Activated naive CD8-positive, alpha-beta T cell treated with anti-CD3 and anti-CD28 coated beads for 36 hours (primary cell): Measurements from ENCODE around the gene OPHN1. TPM values are rescaled to one million over a fixed set of nuclear protein-coding genes. Genes with fewer than 3 reads are reported as not detected.

Experiments used
- DNase-seq: peaks from one replicate; pipeline ENCODE4 v3.0.0; 2021
- H3K27ac Mint-ChIP-seq: one replicate; pipeline ENCODE4 v1.8.0; 2022; ENCODE audit warnings: mild to moderate bottlenecking, moderate library complexity, mixed read lengths
- H3K27me3 Mint-ChIP-seq: one replicate; pipeline ENCODE4 v1.8.0; 2022; ENCODE audit warnings: mild to moderate bottlenecking, mixed read lengths
- H3K36me3 Mint-ChIP-seq: one replicate; pipeline ENCODE4 v1.8.0; 2021; ENCODE audit warnings: mild to moderate bottlenecking, mixed read lengths
- H3K4me1 Mint-ChIP-seq: one replicate; pipeline ENCODE4 v1.8.0; 2021; ENCODE audit warnings: mixed read lengths
- H3K4me3 Mint-ChIP-seq: one replicate; pipeline ENCODE4 v1.8.0; 2022; ENCODE audit warnings: mild to moderate bottlenecking, moderate library complexity, mixed read lengths
- H3K9me3 Mint-ChIP-seq: one replicate; pipeline ENCODE4 v1.8.0; 2022; ENCODE audit warnings: mixed read lengths
- total RNA-seq, 2 experiments: library from RNA; stranded (reverse); gene quantifications; one replicate each; pipeline ENCODE4 v1.2.3, GENCODE V29; 2021

Gene OPHN1
- total RNA-seq, 2 experiments from 2014 or later = not detected

DNA sequence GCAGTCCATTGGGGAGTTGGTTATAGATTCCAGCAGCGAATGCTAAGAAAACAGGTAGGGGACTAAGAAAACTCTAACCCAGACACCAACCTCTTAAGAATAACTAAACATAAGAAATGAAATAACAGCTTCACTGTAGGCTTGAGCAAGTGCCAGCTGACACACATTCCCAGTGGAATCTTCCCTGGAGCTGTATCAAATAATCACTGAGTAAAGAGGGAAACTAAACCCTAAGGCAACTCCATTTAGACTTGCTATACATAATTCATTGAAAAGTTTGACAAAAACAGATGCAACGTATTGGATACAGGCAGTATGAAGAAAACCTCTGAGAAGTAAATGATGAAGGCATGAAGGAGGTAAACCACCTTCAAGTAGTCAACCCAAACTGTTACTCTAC, 293.5 kb downstream of the OPHN1 start:
- H3K36me3 Mint-ChIP-seq = no peaks in the 10 kb centered on the region
- H3K4me3 Mint-ChIP-seq = no peak overlapping the region
- DNase-seq = no peak
- no peaks in the 10 kb centered on the region for H3K4me1 Mint-ChIP-seq
- no peaks in the 10 kb centered on the region for H3K27me3 Mint-ChIP-seq
- H3K9me3 Mint-ChIP-seq = no peaks in the 10 kb centered on the region
- no peak overlapping the region for H3K27ac Mint-ChIP-seq

GRCh38 chrX:68133181-68133580, 300.1 kb downstream of the OPHN1 start:
- no peak overlapping the region for H3K27ac Mint-ChIP-seq
- H3K9me3 Mint-ChIP-seq = no peaks in the 10 kb centered on the region
- no peak overlapping the region for H3K4me3 Mint-ChIP-seq
- no peaks in the 10 kb centered on the region for H3K36me3 Mint-ChIP-seq
- H3K27me3 Mint-ChIP-seq = no peaks in the 10 kb centered on the region
- no peak for DNase-seq
- H3K4me1 Mint-ChIP-seq = no peaks in the 10 kb centered on the region

GRCh38 chrX:68132749-68133148, 300.5 kb downstream of the OPHN1 start:
- H3K36me3 Mint-ChIP-seq = no peaks in the 10 kb centered on the region
- no peak overlapping the region for H3K4me3 Mint-ChIP-seq
- DNase-seq = no peak
- no peaks in the 10 kb centered on the region for H3K9me3 Mint-ChIP-seq
- no peaks in the 10 kb centered on the region for H3K4me1 Mint-ChIP-seq
- H3K27ac Mint-ChIP-seq = no peak overlapping the region
- H3K27me3 Mint-ChIP-seq = no peaks in the 10 kb centered on the region

DNA sequence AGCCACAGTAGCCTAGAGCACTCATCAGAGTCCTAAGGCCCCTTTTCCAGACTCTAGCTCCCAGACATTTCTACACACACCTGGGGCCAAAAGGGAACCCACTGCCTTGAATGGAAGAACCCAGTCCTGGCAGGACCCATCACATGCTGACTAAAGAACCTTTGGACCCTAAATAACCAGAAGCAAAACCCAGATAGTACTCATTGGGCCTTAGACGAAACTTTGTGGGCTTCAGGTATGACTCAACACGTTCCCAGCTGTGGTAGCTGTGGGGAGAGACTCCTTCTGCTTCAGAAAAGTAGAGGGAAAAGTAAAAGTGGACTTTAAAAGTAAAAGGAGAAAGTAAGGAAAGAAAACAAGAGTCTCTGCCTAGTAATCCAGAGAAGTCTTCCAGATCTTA, 311.5 kb downstream of the OPHN1 start:
- no peaks in the 10 kb centered on the region for H3K4me1 Mint-ChIP-seq
- no peak overlapping the region for H3K4me3 Mint-ChIP-seq
- H3K27ac Mint-ChIP-seq = no peak overlapping the region
- H3K9me3 Mint-ChIP-seq = no peaks in the 10 kb centered on the region
- no peaks in the 10 kb centered on the region for H3K36me3 Mint-ChIP-seq
- no peak for DNase-seq
- no peaks in the 10 kb centered on the region for H3K27me3 Mint-ChIP-seq

DNA sequence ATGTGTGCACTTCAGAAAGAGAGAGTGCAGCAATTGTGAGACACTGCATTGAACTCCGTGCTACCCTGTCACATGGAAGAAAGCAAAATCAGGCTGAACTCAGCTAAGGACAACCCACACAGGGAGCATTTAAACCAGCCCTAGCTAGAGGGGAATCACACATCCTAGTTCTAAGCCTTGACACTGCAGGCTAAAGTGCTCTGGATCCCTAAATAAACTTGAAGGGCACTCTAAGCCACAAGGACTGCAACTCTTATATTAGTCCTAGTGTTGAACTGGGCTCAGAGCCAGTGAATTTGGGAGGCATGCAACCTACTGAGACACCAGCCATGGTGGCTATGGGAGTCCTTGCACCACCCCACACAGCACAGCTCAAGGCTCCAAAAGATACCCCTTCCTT, 311.9 kb downstream of the OPHN1 start:
- no peaks in the 10 kb centered on the region for H3K4me1 Mint-ChIP-seq
- no peaks in the 10 kb centered on the region for H3K9me3 Mint-ChIP-seq
- no peak overlapping the region for H3K4me3 Mint-ChIP-seq
- H3K36me3 Mint-ChIP-seq = no peaks in the 10 kb centered on the region
- no peaks in the 10 kb centered on the region for H3K27me3 Mint-ChIP-seq
- H3K27ac Mint-ChIP-seq = no peak overlapping the region
- DNase-seq = no peak

DNA sequence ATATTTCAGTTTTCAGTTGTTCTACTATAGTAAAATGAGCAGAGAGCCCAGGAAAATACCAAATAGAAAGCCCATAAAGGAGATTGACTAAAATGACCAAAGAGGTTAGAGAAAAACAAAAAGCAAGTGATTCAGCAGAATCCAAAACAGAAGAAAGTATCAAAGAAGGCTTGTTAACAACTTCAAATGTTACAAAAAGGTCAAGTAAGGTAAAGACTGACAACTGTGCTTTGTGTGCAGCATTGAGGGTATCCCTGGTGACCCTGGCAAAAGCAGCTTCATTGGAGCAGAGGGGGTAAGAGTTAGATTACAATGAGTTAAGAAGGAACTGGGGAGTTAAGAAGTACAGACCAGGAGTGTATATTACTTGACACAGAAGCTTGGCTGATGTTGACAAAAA, 317.9 kb downstream of the OPHN1 start:
- H3K4me1 Mint-ChIP-seq = no peaks in the 10 kb centered on the region
- DNase-seq = no peak
- H3K27ac Mint-ChIP-seq = no peak overlapping the region
- H3K9me3 Mint-ChIP-seq = no peaks in the 10 kb centered on the region
- H3K4me3 Mint-ChIP-seq = no peak overlapping the region
- H3K36me3 Mint-ChIP-seq = no peaks in the 10 kb centered on the region
- H3K27me3 Mint-ChIP-seq = no peaks in the 10 kb centered on the region

DNA sequence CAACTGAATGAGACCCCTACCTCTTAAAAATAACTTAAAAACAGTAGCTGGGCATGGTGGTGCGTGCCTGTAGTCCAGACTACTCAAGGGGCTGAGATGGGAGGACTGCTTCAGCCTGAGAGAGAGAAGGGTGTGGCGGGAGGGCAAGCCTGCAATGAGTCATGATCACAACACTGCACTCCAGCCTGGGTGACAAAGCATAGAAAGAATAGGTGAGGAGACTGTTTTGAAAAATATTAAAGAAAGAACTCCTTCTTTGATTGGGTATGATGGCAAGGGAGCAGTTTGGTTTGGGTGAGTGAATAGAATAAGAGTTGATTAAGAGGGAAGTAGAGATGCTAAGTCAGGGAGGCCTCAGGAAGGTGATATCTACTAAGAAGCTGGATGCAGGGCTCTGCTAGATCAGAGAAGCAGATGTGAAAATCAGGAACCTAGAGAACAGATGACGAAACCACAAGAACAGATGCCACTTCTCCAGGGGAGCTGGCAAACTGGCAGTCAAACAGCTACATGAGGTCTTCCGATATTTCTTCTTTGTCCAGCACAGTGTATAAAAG, 318.6 kb downstream of the OPHN1 start:
- no peaks in the 10 kb centered on the region for H3K9me3 Mint-ChIP-seq
- H3K36me3 Mint-ChIP-seq = no peaks in the 10 kb centered on the region
- H3K27me3 Mint-ChIP-seq = no peaks in the 10 kb centered on the region
- H3K4me1 Mint-ChIP-seq = no peaks in the 10 kb centered on the region
- no peak overlapping the region for H3K4me3 Mint-ChIP-seq
- DNase-seq = no peak
- no peak overlapping the region for H3K27ac Mint-ChIP-seq

- Mint-ChIP-seq H3K4me3 (no peak overlapping the region), H3K27me3 (no peaks in the 10 kb centered on the region), H3K9me3 (no peaks in the 10 kb centered on the region), H3K4me1 (no peaks in the 10 kb centered on the region), H3K27ac (no peak overlapping the region), H3K36me3 (no peaks in the 10 kb centered on the region)
- no peak for DNase-seq
Measured at GRCh38 chrX:68113837-68114572, 319.3 kb downstream of the OPHN1 start.

DNA sequence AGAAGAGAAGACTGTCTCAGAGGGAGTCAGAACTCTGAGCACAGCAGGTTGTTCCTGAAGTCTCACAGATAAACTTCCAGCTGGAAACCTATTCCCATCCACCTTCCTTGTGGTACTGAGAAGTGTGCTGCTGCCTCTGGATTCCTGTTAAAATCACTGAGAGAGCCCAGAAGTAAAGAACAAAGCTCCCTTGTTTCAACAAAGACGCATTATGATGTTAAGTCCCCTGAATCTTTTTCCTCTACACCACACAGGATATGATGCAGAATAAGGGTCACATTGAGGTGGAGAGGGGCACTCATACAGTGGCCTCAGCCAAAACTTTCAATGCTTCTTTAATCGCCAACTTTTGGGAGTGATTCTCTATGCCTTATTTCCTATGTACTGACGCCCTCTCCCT, 321.0 kb downstream of the OPHN1 start:
- H3K27ac Mint-ChIP-seq = no peak overlapping the region
- H3K4me1 Mint-ChIP-seq = no peaks in the 10 kb centered on the region
- no peaks in the 10 kb centered on the region for H3K36me3 Mint-ChIP-seq
- H3K9me3 Mint-ChIP-seq = no peaks in the 10 kb centered on the region
- no peaks in the 10 kb centered on the region for H3K27me3 Mint-ChIP-seq
- no peak for DNase-seq
- H3K4me3 Mint-ChIP-seq = no peak overlapping the region

GRCh38 chrX:68109162-68109561, 324.1 kb downstream of the OPHN1 start:
- Mint-ChIP-seq H3K4me1 (no peaks in the 10 kb centered on the region), H3K4me3 (no peak overlapping the region), H3K27ac (no peak overlapping the region), H3K27me3 (no peaks in the 10 kb centered on the region), H3K36me3 (no peaks in the 10 kb centered on the region), H3K9me3 (no peaks in the 10 kb centered on the region)
- DNase-seq = no peak

- H3K4me3 Mint-ChIP-seq = no peak overlapping the region
- H3K4me1 Mint-ChIP-seq = no peaks in the 10 kb centered on the region
- H3K36me3 Mint-ChIP-seq = no peaks in the 10 kb centered on the region
- H3K9me3 Mint-ChIP-seq = no peaks in the 10 kb centered on the region
- no peak overlapping the region for H3K27ac Mint-ChIP-seq
- DNase-seq = no peak
- no peaks in the 10 kb centered on the region for H3K27me3 Mint-ChIP-seq
Measured at GRCh38 chrX:68098431-68098830, 334.9 kb downstream of the OPHN1 start.

- Mint-ChIP-seq H3K4me1 (no peaks in the 10 kb centered on the region), H3K27ac (no peak overlapping the region), H3K36me3 (no peaks in the 10 kb centered on the region), H3K9me3 (no peaks in the 10 kb centered on the region), H3K4me3 (no peak overlapping the region), H3K27me3 (no peaks in the 10 kb centered on the region)
- DNase-seq = no peak
Measured at GRCh38 chrX:68090266-68090665, 343.0 kb downstream of the OPHN1 start.

- H3K9me3 Mint-ChIP-seq = no peaks in the 10 kb centered on the region
- no peak overlapping the region for H3K27ac Mint-ChIP-seq
- H3K36me3 Mint-ChIP-seq = no peaks in the 10 kb centered on the region
- no peak overlapping the region for H3K4me3 Mint-ChIP-seq
- no peaks in the 10 kb centered on the region for H3K27me3 Mint-ChIP-seq
- no peaks in the 10 kb centered on the region for H3K4me1 Mint-ChIP-seq
- DNase-seq = no peak
Measured at GRCh38 chrX:68087526-68087925, 345.8 kb downstream of the OPHN1 start.

GRCh38 chrX:68086709-68087108, 346.6 kb downstream of the OPHN1 start:
- Mint-ChIP-seq H3K27me3 (no peaks in the 10 kb centered on the region), H3K9me3 (no peaks in the 10 kb centered on the region), H3K27ac (no peak overlapping the region), H3K4me3 (no peak overlapping the region), H3K36me3 (no peaks in the 10 kb centered on the region), H3K4me1 (no peaks in the 10 kb centered on the region)
- DNase-seq = no peak

- Mint-ChIP-seq H3K27me3 (no peaks in the 10 kb centered on the region), H3K36me3 (no peaks in the 10 kb centered on the region), H3K27ac (no peak overlapping the region), H3K4me3 (no peak overlapping the region), H3K4me1 (no peaks in the 10 kb centered on the region), H3K9me3 (no peaks in the 10 kb centered on the region)
- no peak for DNase-seq
Measured at GRCh38 chrX:68084765-68085164, 348.5 kb downstream of the OPHN1 start.

DNA sequence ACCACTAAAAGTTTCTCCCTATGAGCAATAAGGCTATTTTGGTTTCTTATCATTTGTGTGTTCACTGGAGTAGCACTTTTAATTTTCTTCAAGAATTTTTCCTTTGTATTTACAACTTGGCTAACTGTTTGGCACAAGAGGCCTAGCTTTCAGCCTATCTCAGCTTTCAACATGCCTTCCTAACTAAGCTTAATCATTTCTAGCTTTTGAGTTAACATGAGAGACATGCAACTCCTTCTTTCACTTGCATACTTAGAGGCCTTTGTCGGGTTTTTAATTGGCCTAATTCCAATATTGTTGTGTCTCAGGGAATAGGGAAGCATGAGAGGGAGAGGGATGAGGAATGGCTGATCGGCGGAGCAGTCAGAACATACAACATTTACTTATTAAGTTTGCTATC, 349.8 kb downstream of the OPHN1 start:
- no peak overlapping the region for H3K4me3 Mint-ChIP-seq
- no peaks in the 10 kb centered on the region for H3K9me3 Mint-ChIP-seq
- no peaks in the 10 kb centered on the region for H3K27me3 Mint-ChIP-seq
- no peaks in the 10 kb centered on the region for H3K4me1 Mint-ChIP-seq
- DNase-seq = no peak
- H3K27ac Mint-ChIP-seq = no peak overlapping the region
- no peaks in the 10 kb centered on the region for H3K36me3 Mint-ChIP-seq
